ENCODE data around the gene KCNJ15. TPM values are rescaled to one million over a fixed set of nuclear protein-coding genes. Genes with fewer than 3 reads are reported as not detected.

The KCNJ15 gene
- total RNA-seq, 1 donor from 2014 or later = 2.2 TPM

DNA sequence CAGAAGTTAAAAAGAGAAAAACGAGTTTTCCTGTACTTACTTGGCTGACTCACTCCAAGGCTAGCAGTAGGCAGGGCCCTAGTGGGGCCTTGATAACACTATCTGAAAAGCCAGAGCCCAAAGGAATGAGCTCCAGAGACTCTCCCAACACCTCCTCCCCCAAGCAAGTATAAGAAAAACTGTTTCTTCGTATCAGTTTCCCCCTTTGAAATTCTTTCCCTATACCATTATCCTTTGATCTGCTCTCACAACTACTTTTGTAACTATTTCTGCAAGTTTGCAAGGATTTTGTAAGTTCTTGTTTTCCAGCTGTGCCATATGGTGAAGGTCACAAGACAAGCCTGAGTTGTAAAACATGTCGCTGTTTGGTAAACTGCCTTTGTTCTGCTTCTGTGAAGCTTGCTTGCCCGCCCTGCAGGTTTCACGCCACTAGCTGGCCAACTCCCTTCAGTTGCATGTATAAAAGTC lies 36.5 kb upstream of the KCNJ15 start:
- H3K4me1 Mint-ChIP-seq (ENCODE audit: low read depth) = no peaks in the 10 kb centered on the region
- TF ChIP-seq, protein P1, sequence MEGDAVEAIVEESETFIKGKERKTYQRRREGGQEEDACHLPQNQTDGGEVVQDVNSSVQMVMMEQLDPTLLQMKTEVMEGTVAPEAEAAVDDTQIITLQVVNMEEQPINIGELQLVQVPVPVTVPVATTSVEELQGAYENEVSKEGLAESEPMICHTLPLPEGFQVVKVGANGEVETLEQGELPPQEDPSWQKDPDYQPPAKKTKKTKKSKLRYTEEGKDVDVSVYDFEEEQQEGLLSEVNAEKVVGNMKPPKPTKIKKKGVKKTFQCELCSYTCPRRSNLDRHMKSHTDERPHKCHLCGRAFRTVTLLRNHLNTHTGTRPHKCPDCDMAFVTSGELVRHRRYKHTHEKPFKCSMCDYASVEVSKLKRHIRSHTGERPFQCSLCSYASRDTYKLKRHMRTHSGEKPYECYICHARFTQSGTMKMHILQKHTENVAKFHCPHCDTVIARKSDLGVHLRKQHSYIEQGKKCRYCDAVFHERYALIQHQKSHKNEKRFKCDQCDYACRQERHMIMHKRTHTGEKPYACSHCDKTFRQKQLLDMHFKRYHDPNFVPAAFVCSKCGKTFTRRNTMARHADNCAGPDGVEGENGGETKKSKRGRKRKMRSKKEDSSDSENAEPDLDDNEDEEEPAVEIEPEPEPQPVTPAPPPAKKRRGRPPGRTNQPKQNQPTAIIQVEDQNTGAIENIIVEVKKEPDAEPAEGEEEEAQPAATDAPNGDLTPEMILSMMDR (IDR thresholded peaks at IDR 0.05; ENCODE audit: unreplicated experiment) = no peak
- DNase-seq (ENCODE audit: low spot score, unreplicated experiment) = no peak
- H3K4me3 Mint-ChIP-seq (ENCODE audit: low read depth) = no peak overlapping the region
- peaks cover 33% of the 10 kb centered on the region for H3K9me3 Mint-ChIP-seq (ENCODE audit: low read depth)
- H3K27ac Mint-ChIP-seq = no peak overlapping the region
- no peaks in the 10 kb centered on the region for H3K27me3 Mint-ChIP-seq
- H3K36me3 Mint-ChIP-seq (ENCODE audit: insufficient read depth) = peaks cover 4% of the 10 kb centered on the region

DNA sequence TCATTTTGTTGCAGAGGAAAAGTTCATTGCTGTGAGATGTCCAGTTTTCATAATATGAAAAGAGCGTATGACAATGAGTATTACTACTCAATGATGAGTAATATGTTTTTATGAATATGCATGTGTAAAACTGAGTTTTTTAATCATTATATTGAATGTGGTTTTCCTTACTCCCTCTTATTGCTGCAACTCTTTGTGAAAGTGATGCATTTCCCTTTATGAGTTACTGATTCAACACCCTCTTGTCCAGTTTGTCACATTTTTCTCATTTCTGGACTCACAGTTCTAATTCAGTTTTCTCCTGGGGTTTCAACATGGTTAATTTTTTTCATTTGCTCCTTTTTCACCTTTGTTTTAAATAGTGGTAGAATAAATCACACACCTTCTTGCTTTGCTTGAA lies 35.2 kb upstream of the KCNJ15 start:
- Mint-ChIP-seq H3K36me3 (ENCODE audit: insufficient read depth) (peaks cover 4% of the 10 kb centered on the region), H3K9me3 (ENCODE audit: low read depth) (peaks cover 40% of the 10 kb centered on the region), H3K4me3 (ENCODE audit: low read depth) (no peak overlapping the region), H3K4me1 (ENCODE audit: low read depth) (no peaks in the 10 kb centered on the region), H3K27ac (no peak overlapping the region), H3K27me3 (no peaks in the 10 kb centered on the region)
- TF ChIP-seq, protein P1 (IDR thresholded peaks at IDR 0.05; ENCODE audit: unreplicated experiment) = no peak
- DNase-seq (ENCODE audit: low spot score, unreplicated experiment) = no peak

DNA sequence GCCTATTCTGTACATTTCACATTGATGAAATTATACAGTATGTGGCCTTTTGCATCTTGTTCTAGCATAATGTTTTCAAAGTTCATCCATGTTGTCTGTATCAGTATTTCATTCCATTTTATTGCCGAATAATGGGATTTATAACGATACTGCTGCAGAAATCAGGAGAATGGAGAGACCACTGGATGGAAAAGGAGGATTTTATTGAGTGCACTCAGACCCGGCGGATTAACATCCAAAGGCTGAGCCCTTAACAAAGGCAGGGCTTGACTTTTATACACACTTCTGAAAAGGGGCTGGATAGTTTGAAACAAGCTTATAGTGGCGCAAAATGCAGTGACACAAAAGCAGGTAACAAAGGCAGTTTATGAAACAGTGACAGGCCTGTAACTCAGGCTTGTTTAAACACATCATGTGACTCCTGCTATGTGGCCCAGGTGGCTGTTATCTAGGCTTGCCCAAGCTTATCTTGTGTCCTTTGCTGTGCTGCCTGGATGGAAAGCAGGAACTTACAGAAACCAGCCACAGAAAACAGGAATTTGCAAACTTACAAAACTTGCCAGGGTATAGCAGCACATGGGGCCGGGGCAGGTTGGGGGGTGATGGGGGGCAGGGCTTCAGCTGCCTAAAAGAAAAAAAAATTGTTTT lies 32.8 kb upstream of the KCNJ15 start:
- Mint-ChIP-seq H3K27me3 (no peaks in the 10 kb centered on the region), H3K27ac (no peak overlapping the region), H3K4me3 (ENCODE audit: low read depth) (no peak overlapping the region), H3K9me3 (ENCODE audit: low read depth) (peaks cover 54% of the 10 kb centered on the region), H3K4me1 (ENCODE audit: low read depth) (no peaks in the 10 kb centered on the region), H3K36me3 (ENCODE audit: insufficient read depth) (peaks cover 6% of the 10 kb centered on the region)
- TF ChIP-seq, protein P1 (IDR thresholded peaks at IDR 0.05; ENCODE audit: unreplicated experiment) = no peak
- DNase-seq (ENCODE audit: low spot score, unreplicated experiment) = no peak

DNA sequence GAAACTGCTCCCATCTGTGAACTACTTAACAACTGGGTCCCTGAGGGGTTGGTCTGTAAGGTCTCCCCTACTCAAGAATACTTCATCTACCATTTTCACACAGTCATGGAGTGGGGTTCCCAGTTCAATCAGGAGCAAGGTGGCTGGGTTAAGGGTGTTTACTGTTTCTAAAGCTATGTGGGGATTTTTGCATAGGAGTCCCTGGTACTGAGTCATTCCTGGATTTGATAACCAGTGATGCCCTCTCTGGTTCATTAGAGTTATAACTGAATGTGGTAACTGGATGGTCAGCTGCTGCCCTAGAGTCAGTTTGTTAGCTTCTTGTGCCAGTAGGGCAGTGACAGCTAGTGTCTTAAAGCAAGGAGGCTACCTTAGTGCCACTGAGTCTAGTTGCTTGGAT lies 29.4 kb upstream of the KCNJ15 start:
- Mint-ChIP-seq H3K4me3 (ENCODE audit: low read depth) (no peak overlapping the region), H3K27me3 (no peaks in the 10 kb centered on the region), H3K4me1 (ENCODE audit: low read depth) (no peaks in the 10 kb centered on the region), H3K36me3 (ENCODE audit: insufficient read depth) (peaks cover 8% of the 10 kb centered on the region), H3K27ac (no peak overlapping the region), H3K9me3 (ENCODE audit: low read depth) (peaks cover 51% of the 10 kb centered on the region)
- TF ChIP-seq, protein P1 (IDR thresholded peaks at IDR 0.05; ENCODE audit: unreplicated experiment) = no peak
- no peak for DNase-seq (ENCODE audit: low spot score, unreplicated experiment)

DNA sequence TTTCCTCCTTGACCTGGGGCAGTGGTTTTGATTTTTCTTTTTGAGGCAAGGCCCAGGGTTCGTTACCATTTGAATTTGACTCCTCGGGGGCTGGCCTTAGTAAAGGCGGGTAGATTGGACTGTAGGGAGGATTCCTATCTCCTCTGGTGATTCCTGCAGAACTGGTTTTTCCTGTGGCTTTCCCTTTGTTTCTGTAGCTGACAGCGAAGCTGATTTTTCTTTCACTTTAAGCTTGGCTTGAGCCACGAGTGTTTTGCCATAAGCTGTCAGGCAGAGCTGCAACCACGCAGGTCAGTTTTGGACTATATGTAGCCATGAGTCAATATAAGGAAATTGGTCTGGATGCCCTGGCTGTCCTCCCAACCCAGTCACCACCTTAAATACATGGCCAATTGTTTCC lies 28.7 kb upstream of the KCNJ15 start:
- no peaks in the 10 kb centered on the region for H3K27me3 Mint-ChIP-seq
- H3K9me3 Mint-ChIP-seq (ENCODE audit: low read depth) = peaks cover 49% of the 10 kb centered on the region
- peak overlapping the region; percentile 24 for H3K27ac Mint-ChIP-seq
- DNase-seq (ENCODE audit: low spot score, unreplicated experiment) = no peak
- no peak overlapping the region for H3K4me3 Mint-ChIP-seq (ENCODE audit: low read depth)
- TF ChIP-seq, protein P1 (IDR thresholded peaks at IDR 0.05; ENCODE audit: unreplicated experiment) = no peak
- no peaks in the 10 kb centered on the region for H3K4me1 Mint-ChIP-seq (ENCODE audit: low read depth)
- peaks cover 8% of the 10 kb centered on the region for H3K36me3 Mint-ChIP-seq (ENCODE audit: insufficient read depth)
